Heart right ventricle (tissue), 16 donors: ENCODE measurements around the gene TMEM63B. TPM values are rescaled to one million over a fixed set of nuclear protein-coding genes. Genes with fewer than 3 reads are reported as not detected.

Experiments
- ATAC-seq, 8 donors: fragments of 200-7000 bp; cut with Tn5 transposase; one replicate each; pipeline ENCODE4 v1.9.1; 2020; ENCODE audit warnings: mild to moderate bottlenecking in 8 of 8, moderate library complexity in 8 of 8, moderate number of reproducible peaks in 1 of 8
- DNase-seq, 2 donors: peaks; one replicate each; pipeline ENCODE4 v3.0.0-alpha.2; 2020
- H3K27ac ChIP-seq, 10 donors: fragments of 200-600 bp; sonication (generic) in 2 of 10; one replicate each; pipeline versions ENCODE4 v1.5.0 to v1.8.0; 2020 to 2022; ENCODE audit warnings: mild to moderate bottlenecking in 3 of 10
- H3K27me3 ChIP-seq, 7 donors: fragments of 200-600 bp; one replicate each; pipeline ENCODE4 v1.8.0; 2021 to 2022; ENCODE audit warnings: mild to moderate bottlenecking in 2 of 7
- H3K36me3 ChIP-seq, 9 donors: fragments of 200-600 bp; sonication (generic) in 1 of 9; one replicate each; pipeline versions ENCODE4 v1.5.0 to v1.8.0; 2020 to 2022; ENCODE audit warnings: mild to moderate bottlenecking in 2 of 9
- H3K4me1 ChIP-seq, 9 donors: fragments of 200-600 bp; sonication (generic) in 1 of 9; one replicate each; pipeline versions ENCODE4 v1.5.0 to v1.8.0; 2020 to 2022; ENCODE audit warnings: mild to moderate bottlenecking in 4 of 9
- H3K4me3 ChIP-seq, 10 donors: fragments of 200-600 bp; sonication (generic) in 2 of 10; one replicate each; pipeline versions ENCODE4 v1.5.0 to v1.8.0; 2020 to 2022; ENCODE audit warnings: mild to moderate bottlenecking in 7 of 10, moderate library complexity in 2 of 10
- H3K9me3 ChIP-seq, 11 donors: fragments of 200-600 bp in 10 of 11; sonication (generic) in 2 of 11; one replicate each; pipeline versions ENCODE4 v1.5.0 to v1.8.0; 2013 to 2022; ENCODE audit warnings: mild to moderate bottlenecking in 2 of 11, control low read depth in 1 of 11, moderate library complexity in 1 of 11
- WGBS, 2 donors: extraction: QIAGEN DNeasy Blood & Tissue Kit; methylation state at CpG; one replicate each; pipeline ENCODE4 v1.1.7; 2013; ENCODE audit warnings: inconsistent platforms in 1 of 2; 5-methylcytosine and 5-hydroxymethylcytosine counted together
- intact Hi-C, 10 donors: fragments of 100-400 bp; cut with DNase I; formaldehyde crosslinking; loops; one replicate each; pipeline versions ENCODE4 v1.11.1 to v1.14.2; 2022
- polyA plus RNA-seq, 2 donors: library from polyadenylated mRNA; stranded (reverse); fragments of 200-250 nt; gene quantifications; one replicate each; pipeline ENCODE4 v1.2.3, GENCODE V29; 2013
- total RNA-seq, 10 donors: library from RNA; stranded (reverse); fragmentation: NEBNext Ultra II Directional in 3 of 10; extraction: Animal tissue kit (Norgen Biotek cat#: 25700) in 3 of 10; gene quantifications; one replicate each; pipeline versions ENCODE4 v1.2.1 to v1.2.4, GENCODE V29; 2021 to 2023
- TF ChIP-seq, protein P1 (sequence below), 9 donors: fragments of 200-600 bp; sonication (generic) in 2 of 9; IDR thresholded peaks; one replicate each; pipeline versions ENCODE4 v1.5.0 to v1.8.0; 2021 to 2022; ENCODE audit warnings: antibody characterized with exemption in 9 of 9, mild to moderate bottlenecking in 5 of 9, moderate library complexity in 1 of 9
- donor health status: Arrhythmogenic right ventricular cardiomyopathy.
- donor health status: ischemic (EF 13 %, LVEDD 7.1; RV severe dilation, severe dysfunction).
- donor health status: healthy with polysubstance abuse.
- donor health status: DM: no; HTN: yes; CAD: no.
- donor health status: DM: no; HTN: no; CAD: no.
- donor health status: ischemic (EF 25% LVEDD 6.9; RV normal size, moderate dysfunction).
- donor health status: ischemic (EF 25% LVEDD 5.7; RV mildly dilated, moderate dysfunction).
- donor health status: healthy.
- donor health status: DM: yes; HTN: yes; CAD: no.
- donor health status: Ischemic cardiomyopathy.
- donor health status: ischemic (EF 35%, LVEDD 5.7; RV mildly dilated, moderate dysfunction).
- donor health status: nonischemic (EF 11% LVEDD 7.7; RV severe dilation, severe dysfunction).
- donor health status: DM: yes; HTN: yes; CAD: no.
- donor health status: PGD.
- donor health status: ischemic (EF 29% LVEDD 5.4; RV normal size, mild dysfunction).
- donor health status: nonischemic (EF 23%, LVEDD 6.1; RV moderate dilation, normal function).

The TMEM63B gene
- total and polyA plus RNA-seq, 12 donors = 20.3 to 67.1 (median 37.3) TPM

DNA sequence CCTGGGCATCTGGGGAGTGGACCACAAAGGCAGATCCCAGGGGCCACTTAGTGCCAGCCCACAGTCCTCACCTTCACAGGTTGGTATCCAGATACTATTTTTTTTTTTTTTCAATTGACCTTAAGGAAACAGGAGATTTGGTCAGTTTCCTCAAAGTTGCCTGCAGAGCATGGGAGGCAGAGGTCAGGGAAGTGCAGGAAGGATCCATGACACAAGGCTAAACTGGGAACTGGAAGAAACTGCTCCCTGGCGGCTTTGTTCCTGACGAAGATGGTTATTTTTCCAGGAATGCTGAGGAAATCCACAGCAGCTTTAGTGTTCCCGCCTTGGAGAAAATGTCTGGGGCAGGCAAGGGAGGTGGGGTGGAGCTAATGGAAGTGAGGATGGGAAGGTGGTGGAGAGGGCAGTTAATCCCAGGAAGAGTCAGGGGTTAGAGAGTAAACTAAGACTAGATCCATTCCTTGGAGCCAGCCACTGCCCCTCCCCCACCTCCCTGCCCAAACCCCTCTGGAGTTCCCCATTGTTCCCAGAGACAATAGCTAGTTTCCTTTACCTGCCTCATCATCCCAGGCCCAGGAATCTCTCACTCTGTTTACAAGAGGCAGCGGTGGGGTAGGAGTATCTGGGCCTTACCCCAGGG, 75.1 kb downstream of the TMEM63B start:
- Histone ChIP-seq H3K9me3 (no peaks in the 10 kb centered on the region), H3K4me1 (peaks cover 8 to 29% (median 20%) of the 10 kb centered on the region in 9 donors), H3K27ac (peak overlapping the region; percentile 43 to 90 (median 76)), H3K36me3 (no peaks in the 10 kb centered on the region), H3K4me3 (no peak overlapping the region), H3K27me3 (no peaks in the 10 kb centered on the region)
- 45 to 70% methylated on average over 4 of the region's 4 CpGs for WGBS, 2 donors
- TF ChIP-seq, protein P1, sequence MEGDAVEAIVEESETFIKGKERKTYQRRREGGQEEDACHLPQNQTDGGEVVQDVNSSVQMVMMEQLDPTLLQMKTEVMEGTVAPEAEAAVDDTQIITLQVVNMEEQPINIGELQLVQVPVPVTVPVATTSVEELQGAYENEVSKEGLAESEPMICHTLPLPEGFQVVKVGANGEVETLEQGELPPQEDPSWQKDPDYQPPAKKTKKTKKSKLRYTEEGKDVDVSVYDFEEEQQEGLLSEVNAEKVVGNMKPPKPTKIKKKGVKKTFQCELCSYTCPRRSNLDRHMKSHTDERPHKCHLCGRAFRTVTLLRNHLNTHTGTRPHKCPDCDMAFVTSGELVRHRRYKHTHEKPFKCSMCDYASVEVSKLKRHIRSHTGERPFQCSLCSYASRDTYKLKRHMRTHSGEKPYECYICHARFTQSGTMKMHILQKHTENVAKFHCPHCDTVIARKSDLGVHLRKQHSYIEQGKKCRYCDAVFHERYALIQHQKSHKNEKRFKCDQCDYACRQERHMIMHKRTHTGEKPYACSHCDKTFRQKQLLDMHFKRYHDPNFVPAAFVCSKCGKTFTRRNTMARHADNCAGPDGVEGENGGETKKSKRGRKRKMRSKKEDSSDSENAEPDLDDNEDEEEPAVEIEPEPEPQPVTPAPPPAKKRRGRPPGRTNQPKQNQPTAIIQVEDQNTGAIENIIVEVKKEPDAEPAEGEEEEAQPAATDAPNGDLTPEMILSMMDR (IDR thresholded peaks at IDR 0.05) = no peak
- intact Hi-C loops = no loop called here
- no peak for DNase-seq
- peak; percentile 58 to 79 (median 68) for ATAC-seq

DNA sequence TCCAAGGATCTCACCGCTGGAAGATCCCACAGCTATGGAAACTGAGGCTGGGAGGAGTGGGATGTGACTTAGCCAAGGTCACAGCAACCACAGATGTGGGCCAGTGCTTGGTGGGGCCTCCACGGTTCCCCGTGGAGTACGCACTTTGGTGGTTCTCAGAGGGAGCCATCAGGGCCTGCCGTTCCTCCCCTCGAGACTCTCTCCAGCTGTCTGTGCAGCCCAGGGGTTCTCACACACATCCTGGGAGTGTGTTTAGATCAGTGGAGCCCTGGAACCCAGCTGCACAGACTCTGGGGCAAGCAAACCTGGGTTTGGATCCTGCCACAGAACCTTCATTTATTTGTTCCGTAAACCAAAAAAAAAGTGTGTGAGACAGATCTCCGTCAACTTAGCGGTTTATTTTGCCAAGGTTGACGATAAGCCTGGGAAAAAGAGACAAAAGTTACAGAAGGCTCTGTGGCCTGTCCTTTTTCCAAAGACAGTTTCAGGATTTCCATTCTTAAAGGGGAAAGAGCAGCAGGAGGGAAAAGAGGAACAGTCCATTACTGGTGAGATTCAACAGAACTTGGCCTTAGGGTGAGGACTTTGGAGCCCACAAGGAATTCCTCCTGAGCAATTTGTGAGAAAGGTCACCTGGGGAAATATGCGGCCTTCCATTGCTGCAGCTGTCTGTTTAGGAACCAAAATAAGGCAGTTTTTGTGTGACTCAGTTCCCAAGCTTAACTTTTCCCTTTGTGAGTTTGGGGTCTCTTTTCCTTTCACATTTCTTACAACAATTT, 75.8 kb downstream of the TMEM63B start:
- no peaks in the 10 kb centered on the region for H3K27me3 ChIP-seq
- H3K36me3 ChIP-seq = no peaks in the 10 kb centered on the region
- no peaks in the 10 kb centered on the region for H3K9me3 ChIP-seq
- peaks cover 8 to 29% (median 20%) of the 10 kb centered on the region in 9 donors for H3K4me1 ChIP-seq
- TF ChIP-seq, protein P1 (IDR thresholded peaks at IDR 0.05) = no peak
- ATAC-seq (peak in 6 of 8 donors; percentile 16 to 59 (median 18)), DNase-seq (no peak)
- no peak overlapping the region for H3K4me3 ChIP-seq
- peak overlapping the region; percentile 43 to 90 (median 76) for H3K27ac ChIP-seq
- intact Hi-C loops = no loop called here
- WGBS, 2 donors = 67 to 68% methylated on average over 11 of the region's 11 CpGs

DNA sequence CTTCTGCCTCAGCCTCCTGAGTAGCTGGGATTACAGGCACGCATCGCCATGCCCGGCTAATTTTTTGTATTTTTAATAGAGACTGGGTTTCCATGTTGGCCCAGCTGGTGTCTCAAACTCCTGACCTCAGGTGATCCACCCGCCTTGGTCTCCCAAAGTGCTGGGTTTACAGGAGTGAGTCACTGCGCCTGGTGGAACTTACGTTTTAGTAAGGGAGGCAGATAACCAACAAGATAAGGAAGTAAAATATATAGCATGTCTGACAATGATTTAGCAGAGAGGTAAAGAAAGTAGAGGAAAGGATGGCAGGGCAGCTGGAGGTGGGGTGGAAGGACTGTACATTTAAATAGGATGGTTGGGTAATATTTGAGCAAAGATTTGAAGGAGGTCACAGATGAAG, 76.6 kb downstream of the TMEM63B start:
- no peak for ATAC-seq
- TF ChIP-seq, protein P1 (IDR thresholded peaks at IDR 0.05) = no peak
- H3K27ac ChIP-seq = peak overlapping the region in 4 of 10 donors; percentile 67 to 90 (median 76)

More for the DNA sequence above, 76.6 kb downstream of the TMEM63B start:
- DNase-seq = no peak
- no peaks in the 10 kb centered on the region for H3K9me3 ChIP-seq
- 96 to 97% methylated on average over 6 of the region's 6 CpGs for WGBS, 2 donors
- H3K27me3 ChIP-seq = no peaks in the 10 kb centered on the region
- intact Hi-C loops = no loop called here
- no peak overlapping the region for H3K4me3 ChIP-seq
- peaks cover 8 to 29% (median 20%) of the 10 kb centered on the region in 9 donors for H3K4me1 ChIP-seq
- H3K36me3 ChIP-seq = no peaks in the 10 kb centered on the region

Other genes with a start within 250 kb of the TMEM63B start
- gene MRPL14, start 102 bp upstream of the TMEM63B start, total RNA-seq = 10 to 100 TPM; 35.1 to 51.5 (median 41.4) TPM
- gene MRPL14, start 102 bp upstream of the TMEM63B start, polyA plus RNA-seq = 10 to 100 TPM; 29.9 to 89.7 TPM
- gene CAPN11, start 31.3 kb downstream of the TMEM63B start, total RNA-seq = under 1 TPM in 6 of 10 donors, not detected in 4; 0.09 to 0.72 (median 0.24) TPM
- under 1 TPM; 0.32 to 0.37 TPM for gene CAPN11, start 31.3 kb downstream of the TMEM63B start, polyA plus RNA-seq
- gene MYMX, start 89.4 kb downstream of the TMEM63B start, total RNA-seq = 1 to 10 TPM in 2 of 10 donors, under 1 TPM in 3, not detected in 5; 0.41 to 2.3 (median 0.86) TPM
- gene MYMX, start 89.4 kb downstream of the TMEM63B start, polyA plus RNA-seq = under 1 TPM in 1 of 2 donors, not detected in 1; 0.91 TPM
- gene SLC29A1, start 96.0 kb downstream of the TMEM63B start, total RNA-seq = 100 to 1,000 TPM; 104 to 198 (median 146) TPM
- gene SLC29A1, start 96.0 kb downstream of the TMEM63B start, polyA plus RNA-seq = 10 to 100 TPM; 46.3 to 90.9 TPM
- gene HSP90AB1, start 119.5 kb downstream of the TMEM63B start, total RNA-seq = 1,000 to 10,000 TPM in 4 of 10 donors, 100 to 1,000 TPM in 6; 675 to 1,053 (median 920) TPM
- 100 to 1,000 TPM; 235 to 764 TPM for gene HSP90AB1, start 119.5 kb downstream of the TMEM63B start, polyA plus RNA-seq
- 10 to 100 TPM; 19.4 to 29.8 (median 23.7) TPM for gene SLC35B2, start 130.0 kb downstream of the TMEM63B start, total RNA-seq
- gene SLC35B2, start 130.0 kb downstream of the TMEM63B start, polyA plus RNA-seq = 10 to 100 TPM in 1 of 2 donors, 1 to 10 TPM in 1; 9.1 to 27.2 TPM
- 1 to 10 TPM; 1.5 to 8.7 (median 3.4) TPM for gene NFKBIE, start 138.0 kb downstream of the TMEM63B start, total RNA-seq
- 1 to 10 TPM; 5.7 to 5.9 TPM for gene NFKBIE, start 138.0 kb downstream of the TMEM63B start, polyA plus RNA-seq
- gene TMEM151B, start 142.9 kb downstream of the TMEM63B start, total RNA-seq = 1 to 10 TPM in 1 of 10 donors, under 1 TPM in 5, not detected in 4; 0.09 to 2.2 (median 0.43) TPM
- 1 to 10 TPM in 1 of 2 donors, under 1 TPM in 1; 0.14 to 1.2 TPM for gene TMEM151B, start 142.9 kb downstream of the TMEM63B start, polyA plus RNA-seq
- 10 to 100 TPM in 1 of 10 donors, 1 to 10 TPM in 9; 7.0 to 10.9 (median 8.5) TPM for gene AARS2, start 185.8 kb downstream of the TMEM63B start, total RNA-seq
- gene AARS2, start 185.8 kb downstream of the TMEM63B start, polyA plus RNA-seq = 1 to 10 TPM; 4.7 to 6.5 TPM
- not detected for gene SPATS1, start 215.1 kb downstream of the TMEM63B start, total RNA-seq
- not detected for gene SPATS1, start 215.1 kb downstream of the TMEM63B start, polyA plus RNA-seq